NCI-H146 treated with DMSO at 0.1 percent for 48 hours (cell line): ENCODE results near the gene SVIL.
"Not testable (repeated sequence)": the region's sequence is repeated elsewhere in the genome, so short reads cannot be mapped to it uniquely, and the experiment has no call there.

Experiments used
- DNase-seq: peaks from one replicate; lab custom pipeline; 2025; ENCODE audit not compliant: unreplicated experiment; lab: John Stamatoyannopoulos, UW

The SVIL gene

DNA sequence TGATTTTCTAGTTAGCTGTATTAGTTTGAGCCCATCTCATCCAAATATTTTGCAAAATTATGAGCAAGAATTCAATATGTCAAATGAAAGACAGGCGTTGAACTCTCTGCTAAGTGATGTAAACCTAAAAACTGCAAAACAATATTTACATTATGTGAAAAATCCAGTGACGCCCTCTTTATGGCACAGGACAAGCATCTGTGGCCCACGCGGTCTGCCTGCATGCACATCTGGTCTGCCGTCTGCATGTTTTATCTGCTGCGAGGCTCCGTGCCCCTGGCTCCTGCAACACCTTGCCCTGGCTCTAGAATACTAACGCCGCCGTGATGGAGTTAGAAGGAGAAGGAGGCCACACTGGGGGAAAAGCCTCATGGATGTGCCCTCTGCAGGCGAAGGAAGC, 142.0 kb downstream of the SVIL start:
- DNase-seq, result no peak

DNA sequence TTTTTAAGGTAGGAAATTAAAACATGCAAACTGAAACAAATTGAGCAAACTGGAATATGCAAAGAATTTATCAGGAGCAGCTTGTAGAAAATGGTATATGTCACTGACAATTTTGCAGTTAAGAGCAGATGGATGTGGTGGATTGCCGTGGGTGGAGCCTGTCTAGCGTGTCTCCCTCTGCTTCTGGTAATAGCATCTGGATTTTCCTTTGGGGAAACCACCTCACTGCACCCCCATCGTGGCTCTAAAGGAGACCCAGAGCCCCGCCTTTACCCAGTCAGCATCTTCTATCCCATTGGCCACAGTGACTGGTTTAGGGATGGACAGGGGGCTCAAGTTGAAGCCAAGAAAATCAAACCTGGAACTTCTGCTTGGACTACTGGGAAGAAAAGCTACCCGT, 142.9 kb downstream of the SVIL start:
- DNase-seq, result no peak

DNA sequence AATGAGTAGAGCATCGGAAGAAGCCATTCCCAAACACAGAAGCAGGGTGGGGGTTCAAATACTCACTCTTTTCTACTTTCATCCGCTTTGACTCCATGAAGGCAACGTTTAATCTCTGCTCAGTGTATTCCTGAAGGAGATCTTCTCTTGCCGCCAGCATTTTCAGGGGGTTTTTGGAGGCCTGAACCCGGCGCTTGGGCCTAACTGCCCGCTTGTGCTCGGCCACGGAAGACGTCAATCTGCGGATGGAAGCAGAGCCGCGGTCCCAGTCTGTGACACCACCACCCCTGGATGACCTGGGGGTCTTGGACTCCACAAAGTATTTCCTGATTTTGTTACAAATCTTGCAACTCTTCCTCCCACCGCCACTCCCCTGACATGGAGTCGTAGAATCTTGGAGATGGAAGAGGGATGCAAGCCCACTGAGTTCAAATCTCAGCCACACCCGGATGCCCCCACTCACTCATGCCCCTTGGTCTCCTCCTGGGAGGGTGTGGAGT, 143.9 kb downstream of the SVIL start:
- DNase-seq, result not testable (repeated sequence)

DNA sequence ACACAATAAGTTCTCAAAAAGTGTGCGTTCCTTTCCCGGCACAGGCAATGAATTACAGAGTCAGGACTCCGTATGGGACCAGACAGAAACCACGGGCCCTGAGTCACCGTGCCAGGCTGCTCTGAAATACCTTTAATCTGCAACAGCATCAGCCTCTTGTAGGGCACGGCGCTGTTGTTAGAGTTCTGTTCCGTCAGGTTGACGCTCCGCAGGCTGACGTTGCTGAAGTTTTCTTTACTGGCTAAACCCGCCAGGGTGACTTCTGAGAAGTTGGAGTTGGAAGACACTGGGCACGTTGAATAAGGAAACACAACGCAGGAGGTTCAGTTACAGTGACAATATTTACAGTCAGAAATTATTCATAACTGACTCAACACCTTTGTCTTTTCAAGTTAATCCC, 146.3 kb downstream of the SVIL start:
- DNase-seq, result not testable (repeated sequence)

DNA sequence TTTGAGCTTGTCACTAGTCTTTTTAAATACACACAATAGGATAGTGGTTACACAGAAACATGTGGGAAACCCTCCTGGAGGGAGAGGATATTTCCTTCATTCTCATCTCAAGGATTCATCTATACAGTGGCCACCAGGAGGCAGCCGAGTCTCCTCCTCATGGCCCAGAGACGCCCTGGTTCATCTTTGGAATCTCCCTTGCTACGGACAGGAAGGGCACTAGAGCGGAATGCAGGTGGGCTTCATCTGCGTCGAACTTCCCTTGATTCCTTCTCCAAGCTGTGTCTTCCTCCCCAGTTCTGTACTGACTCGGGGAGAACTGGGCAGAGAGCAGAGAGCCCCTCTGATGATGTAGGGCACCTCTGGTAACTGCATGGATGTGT, 146.9 kb downstream of the SVIL start:
- not testable (repeated sequence) for DNase-seq

DNA sequence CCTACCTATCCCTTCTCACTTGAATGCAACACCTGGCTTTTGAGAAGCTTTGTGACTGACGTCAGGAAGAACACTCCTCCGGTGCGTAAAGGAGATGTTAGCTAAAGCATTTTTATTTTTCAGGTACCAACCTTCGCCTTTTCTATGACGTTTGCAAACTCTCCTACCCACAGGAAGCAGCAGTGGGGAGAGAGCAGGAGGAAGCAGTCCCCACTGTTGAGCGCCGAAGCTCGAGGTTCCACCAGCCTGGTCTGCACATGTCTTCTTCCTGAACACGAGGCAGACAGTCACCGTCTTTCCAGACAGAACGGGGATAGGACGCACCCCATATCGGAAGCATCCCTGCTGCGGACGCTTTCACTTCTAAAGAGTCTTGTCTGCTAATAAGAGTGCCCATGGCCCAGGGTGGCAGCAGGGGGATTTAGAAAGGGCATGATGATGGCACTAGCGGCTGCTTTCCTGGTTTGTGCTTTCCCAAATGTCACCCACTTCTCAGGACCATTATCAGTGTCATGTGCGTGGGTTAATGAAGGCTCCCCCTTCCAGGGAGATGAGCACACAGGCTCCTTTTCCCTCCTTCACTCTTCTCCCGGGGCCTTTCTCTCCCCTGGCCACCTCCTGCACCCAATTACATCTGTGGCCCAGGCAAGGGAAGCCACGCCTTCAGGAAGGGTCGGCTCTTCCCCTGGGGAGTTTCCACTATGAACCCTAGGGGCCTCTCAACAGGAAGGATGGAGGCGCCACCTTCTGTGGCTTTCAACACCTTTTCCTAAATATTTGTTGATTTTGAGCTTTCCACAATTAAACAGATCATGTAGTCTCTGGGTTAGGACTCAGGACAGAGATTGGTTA, 147.5 kb downstream of the SVIL start:
- not testable (repeated sequence) for DNase-seq

DNA sequence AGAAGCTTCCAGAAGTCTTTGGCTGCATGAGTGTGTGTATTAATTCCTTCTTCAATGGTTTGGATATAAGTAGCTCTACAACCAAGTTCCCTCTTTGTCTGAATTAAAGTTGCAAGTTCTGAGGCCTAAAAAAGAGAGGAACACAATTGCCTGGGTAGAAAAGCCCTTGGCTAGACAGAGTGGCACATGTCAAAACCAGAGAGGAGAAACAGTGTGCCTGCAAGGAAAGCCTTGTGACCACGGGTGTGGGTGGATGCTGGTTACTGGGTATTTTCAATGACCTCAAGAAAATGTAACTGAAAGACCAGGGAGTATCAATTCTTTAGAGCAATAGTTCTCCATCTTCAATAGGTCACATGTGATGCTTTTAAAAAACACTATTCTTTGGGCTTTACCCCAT, 148.3 kb downstream of the SVIL start:
- no peak for DNase-seq

DNA sequence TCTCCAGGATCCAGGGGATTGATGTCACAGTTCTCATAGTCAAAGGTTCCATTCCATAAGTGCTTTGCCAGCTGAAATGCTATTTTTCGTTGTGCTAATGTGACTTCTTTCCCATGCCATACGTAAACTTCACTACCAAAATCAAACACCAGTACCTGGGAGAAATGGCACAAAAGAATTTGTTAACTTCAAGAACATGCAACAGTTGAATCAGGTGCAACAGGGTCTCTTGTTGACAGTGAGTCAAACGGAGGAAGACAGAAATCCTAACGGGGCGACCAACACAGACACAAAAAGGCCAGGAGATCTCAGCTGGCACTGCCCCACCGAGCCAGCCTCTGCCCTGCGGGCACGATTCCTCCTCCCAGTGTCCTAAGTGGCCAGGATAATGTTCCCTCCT, 150.1 kb downstream of the SVIL start:
- DNase-seq, result not testable (repeated sequence)

DNA sequence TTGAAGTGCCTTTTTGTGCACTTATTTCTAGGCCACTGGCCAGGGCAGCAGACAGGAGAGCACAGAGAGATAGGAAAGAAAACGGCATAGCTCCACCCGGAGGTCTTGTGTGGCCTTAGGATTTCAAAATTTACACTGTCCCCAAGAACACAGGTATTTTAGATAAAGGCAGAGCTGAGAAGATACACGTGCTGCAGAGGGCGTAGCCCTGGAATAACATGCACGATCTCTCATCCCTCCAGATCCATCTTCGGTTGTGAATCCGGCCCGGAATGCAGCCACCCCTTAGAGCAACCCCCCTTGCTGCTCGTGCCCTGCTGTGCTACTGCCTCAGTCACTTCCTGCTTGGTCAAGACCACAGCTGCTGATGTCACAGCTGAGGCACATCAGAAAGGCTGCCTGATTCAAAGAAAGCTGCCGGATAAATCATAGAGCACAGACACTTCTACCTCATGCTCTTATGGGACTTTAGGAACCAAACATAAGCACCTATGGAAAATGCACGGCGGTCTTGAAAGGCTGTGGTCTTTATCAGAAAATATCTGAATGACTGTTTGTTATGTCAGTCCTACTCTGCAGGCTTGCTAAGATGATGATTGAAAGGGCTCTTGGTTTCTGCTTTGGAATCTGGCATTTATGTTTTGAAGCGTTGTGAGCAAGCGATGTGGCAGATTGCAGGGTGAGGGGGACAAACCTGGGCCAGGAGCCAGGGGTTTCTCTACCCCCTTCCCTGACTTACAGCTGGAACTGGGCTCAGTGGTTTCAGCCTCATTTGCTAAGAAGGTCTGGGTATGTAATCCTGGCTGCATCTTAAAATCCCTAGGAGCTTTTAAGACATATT, 152.0 kb downstream of the SVIL start:
- DNase-seq, result peak; percentile 20

DNA sequence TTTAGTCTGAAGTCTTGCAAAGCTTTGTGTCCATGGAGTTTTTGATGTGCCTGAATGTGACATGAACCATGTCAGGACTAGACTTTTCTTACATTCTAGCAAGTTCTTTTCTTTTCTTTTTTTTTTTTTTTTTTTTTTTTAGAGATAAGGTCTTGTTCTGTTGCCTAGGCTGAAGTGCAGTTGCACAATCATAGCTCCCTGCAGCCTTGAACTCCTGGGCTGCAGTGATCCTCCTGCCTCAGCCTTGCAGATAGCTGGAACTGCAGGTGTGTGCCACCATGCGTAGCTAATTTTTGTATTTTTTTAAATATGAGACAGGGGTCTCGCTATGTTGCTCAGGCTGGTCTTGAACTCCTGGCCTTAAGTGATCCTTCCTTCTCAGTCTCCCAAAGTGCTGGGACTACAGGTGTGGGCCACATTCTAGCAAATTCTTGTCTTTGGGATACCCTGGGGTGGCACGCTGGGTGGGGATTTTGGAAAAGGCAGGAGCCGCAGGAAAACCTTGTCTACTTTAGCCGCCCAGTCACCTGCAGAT, 152.8 kb downstream of the SVIL start:
- DNase-seq, result no peak

DNA sequence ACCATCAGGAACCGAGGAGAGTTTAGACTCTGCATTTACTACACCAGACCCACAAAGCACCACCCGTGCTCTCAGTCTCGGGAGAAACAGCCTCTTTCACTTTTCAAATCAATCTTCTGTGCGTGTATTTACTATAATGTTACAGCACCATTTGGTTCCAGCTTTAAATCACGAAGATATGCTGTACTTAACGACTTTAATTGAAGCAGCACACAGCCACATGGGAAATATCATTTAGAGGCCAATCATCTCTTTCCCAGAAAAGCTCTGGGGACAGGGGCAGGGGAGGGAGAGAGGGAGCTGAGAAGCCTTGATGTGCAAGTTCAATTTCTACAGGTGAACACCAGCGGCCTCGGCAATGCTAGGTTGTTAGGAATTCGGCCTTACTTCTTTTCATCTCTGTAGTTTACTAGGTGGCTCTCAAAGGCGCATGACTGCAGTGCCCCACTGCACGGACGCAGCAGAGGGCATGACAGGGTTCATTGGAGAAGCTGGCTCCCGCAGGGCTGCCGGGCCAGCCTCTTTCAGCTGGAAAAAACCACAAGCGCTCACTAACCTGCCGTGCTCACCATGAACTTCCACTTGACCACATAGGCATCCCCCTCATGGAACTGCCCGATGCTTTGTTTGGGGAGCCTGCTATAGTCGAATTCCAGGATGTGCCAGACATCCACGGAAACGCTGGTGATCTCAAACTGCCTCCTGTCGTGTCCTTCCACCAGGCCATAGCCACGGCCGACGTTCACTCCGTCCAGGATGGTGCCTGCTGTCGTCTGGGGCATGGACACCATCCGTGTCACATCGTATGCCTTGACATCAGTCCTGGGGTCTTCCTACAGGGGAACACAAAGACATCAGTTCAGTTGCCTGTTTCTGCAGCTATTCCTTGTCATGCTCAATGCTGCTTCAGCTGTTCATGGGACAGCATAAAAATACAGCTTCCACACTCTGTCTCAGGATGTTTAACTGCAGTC, 154.5 kb downstream of the SVIL start:
- DNase-seq, result peak; percentile 45

DNA sequence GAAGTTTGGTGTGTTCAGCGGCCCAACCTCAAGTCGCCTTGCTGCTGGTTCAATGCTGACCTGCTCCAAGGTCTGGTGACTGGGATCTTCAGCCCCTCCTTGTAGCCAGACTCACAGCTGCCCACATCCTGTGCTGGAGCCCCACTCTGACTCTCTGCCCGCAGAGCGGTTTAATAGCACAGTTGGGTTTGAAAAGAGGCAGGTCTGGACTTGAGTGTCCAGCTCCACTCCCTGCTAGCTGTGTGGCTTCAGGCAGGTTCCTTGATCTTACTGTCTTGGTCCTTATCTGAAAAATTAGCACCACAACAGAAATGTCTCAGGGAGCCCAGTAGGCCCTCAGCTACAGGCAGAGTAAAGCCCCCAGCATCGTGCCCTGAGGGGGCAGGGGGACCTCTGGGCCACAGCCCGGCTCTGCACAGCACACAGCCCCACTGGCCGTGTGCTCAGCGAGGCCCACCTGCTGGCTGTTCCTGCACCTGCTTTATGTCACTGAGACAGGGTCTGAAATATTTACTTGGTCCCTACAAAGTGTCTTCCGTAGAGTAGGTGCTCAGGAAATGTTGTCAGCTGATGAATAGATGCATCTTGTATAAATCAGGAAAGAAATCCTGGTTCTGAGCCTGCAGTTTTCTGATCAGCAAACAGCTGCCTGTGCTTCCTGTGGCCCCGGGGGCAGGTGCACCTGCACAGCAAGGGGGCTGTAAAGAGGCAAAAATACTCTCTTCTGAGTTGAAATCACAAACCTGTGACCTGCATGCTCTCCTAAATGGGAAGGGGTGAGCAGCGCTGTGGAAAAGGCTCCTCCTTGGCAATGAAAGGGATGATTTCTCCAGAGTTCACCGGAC, 155.5 kb downstream of the SVIL start:
- DNase-seq, result peak; percentile 89

DNA sequence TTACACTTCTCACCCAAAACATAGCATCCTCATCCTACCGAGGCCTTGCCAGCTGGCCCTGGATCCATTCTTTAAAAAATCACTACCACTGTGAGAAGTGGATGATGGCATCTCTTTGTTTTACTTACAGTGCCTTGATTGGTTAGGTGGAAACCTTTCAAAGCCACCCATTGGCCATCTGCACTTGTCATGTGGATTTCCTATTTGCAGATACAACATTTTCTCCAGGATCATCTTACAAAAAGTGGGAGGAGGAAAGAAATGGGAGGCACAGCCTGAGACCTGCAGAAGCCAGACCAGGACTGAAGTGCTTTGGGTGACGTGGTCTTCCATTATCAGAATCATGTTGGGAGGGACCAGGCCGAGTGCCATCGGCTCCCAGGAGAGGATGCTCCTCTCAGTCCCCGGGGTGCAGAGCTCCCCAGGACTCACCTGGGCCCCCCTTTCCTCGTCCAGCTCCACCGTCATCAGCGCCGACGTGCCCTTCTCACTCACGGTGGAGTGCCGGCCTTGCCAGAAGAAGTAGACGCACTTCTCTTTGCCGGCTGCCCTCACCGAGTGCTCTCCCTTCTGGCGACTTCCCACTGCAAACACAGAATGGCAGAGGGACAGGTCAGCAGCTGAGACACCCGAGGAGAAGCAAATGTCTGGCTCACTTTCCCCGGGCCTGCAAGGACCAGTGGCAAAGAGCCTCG, 161.2 kb downstream of the SVIL start:
- DNase-seq, result no peak

DNA sequence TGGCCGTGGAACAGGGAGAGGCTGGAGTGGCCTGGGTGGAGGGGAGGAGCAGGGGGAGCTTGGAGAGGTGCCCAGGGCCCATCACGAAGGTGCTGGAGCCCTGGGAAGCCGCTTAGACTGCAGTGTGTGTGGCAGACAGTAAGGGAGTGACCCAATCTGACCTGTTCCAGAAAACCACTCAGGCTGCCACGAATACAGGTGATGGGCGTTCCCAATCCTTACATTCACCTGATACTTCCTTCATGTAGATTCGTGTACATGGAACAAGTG, 161.7 kb downstream of the SVIL start:
- DNase-seq, result no peak

DNA sequence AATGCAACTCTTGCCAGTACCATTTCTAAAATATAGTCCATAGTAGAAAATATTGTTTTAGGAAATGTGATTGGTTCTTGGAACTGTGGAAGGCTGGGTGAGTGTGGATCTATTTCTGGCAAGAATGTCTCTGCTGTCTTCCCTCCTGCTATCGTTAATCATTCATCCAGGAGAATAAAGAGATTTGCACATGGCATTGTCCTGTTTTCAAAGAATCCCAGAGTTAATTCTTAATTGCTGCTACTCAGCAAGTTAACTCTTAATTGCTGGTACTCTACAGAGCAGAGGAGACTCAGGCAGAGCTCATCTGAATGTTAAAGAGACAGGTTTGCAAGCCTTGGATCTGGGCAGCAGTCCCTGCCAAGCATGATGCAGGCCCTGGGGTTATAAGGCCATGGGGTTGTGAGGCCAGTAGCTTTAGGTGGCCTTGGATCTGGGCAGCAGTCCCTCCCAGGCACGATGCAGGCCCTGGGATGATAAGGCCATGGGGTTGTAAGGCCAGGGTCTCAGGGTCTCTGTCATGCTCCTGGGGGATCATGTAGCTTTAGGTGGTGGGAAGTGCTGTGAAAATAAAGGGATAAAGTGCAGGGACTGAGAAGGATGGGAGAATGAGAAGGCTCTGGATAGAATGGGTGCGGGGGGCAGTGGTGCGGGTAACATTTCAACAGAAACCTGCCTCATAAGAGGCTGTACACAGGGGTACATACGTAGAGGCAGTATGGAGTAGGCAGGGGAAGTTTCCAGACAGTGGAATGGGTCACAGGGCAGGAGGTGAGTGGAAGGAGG, 162.3 kb downstream of the SVIL start:
- DNase-seq, result no peak

DNA sequence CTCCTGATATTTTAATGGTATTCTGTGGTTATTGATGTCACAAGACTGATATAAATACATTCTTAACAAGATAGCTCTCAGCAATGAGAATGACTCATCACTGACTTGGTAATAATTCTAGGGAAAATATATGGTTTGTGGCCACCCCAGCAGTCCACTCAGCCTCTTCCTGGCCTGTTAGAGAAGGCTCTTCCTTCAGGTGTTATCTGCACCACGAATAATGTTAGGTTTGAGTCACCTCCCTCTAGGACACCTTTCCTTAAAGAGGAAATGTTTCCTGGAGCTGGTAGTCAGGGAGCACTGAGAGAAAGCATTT, 163.3 kb downstream of the SVIL start:
- DNase-seq, result no peak

DNA sequence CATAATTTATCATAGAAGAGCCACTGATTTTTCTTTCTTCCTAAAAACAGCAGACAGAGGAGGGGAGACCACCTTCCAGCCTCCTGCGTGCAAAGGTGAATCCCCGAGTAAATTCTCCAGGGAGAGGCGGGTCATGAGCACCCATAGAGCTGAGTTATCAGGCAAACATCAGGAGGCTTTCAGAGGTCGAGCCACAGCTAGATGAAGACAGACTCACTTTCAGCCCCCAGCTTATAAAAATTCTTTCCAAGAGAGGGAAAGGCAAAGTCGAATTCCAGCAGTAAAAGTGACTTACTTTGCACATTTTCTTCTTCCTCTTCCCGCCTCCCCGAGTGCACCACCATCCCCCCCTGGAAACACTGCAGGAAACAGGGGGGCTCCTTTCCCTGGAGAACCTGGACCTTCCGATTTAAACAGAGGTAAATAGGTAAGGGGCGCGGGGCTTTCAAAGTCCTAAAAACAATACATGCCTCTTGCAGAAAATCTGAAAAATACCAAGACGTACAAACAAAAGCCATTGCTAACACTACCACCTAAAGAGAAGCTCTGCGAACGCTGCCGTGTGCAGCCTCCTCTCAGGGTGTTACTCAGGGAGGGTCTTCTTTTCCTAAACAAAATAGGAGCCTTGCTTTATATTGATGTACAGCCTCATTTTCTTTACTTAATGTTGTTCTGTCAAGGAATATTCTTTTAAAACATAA, 163.8 kb downstream of the SVIL start:
- DNase-seq, result no peak

DNA sequence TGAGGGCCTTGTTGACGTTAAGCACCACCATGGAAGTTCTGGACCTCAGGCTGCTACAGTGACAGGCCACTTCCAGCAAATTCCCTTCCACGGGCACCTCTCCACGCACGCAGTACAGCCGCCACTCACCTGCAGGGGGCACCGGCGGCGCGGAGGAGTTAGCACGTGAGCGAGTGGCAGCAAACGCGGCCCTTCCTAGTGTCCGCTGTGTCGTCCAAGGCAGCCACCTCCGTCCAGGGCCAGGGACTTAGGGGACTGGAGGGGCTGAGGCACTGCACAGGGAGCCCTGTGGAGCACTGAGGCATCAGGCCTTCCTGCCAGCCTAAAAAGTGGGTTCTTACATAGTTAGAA, 164.4 kb downstream of the SVIL start:
- DNase-seq, result no peak
